Measurements from ENCODE around the gene FATE1.

GRCh38 chrX:151727346-151727745 lies 11.5 kb downstream of the FATE1 start:
- no peak for TF ChIP-seq POLR2A (IDR thresholded peaks at IDR 0.05)
- TF ChIP-seq CTCF (IDR thresholded peaks at IDR 0.05 in 4 of 5, conservative IDR thresholded peaks at IDR 0.05 in 1 of 5) = no peak

Measured in gastrocnemius medialis (tissue), 4 donors.